Progenitor cell of endocrine pancreas (in vitro differentiated cells): ENCODE measurements around the gene PAXX. TPM values are rescaled to one million over a fixed set of nuclear protein-coding genes. Genes with fewer than 3 reads are reported as not detected.

Source experiments
- DNase-seq: peaks from one replicate; pipeline ENCODE4 v3.0.0; 2021; ENCODE audit warnings: low spot score; ENCODE audit not compliant: unreplicated experiment
- H3K27ac Mint-ChIP-seq: 2 replicates; pipeline ENCODE4 v1.8.0; 2021; ENCODE audit warnings: mild to moderate bottlenecking, moderate library complexity, mixed read lengths
- H3K27me3 Mint-ChIP-seq: 2 replicates; pipeline ENCODE4 v1.8.0; 2021; ENCODE audit warnings: mixed read lengths
- H3K36me3 Mint-ChIP-seq: 2 replicates; pipeline ENCODE4 v1.8.0; 2022; ENCODE audit warnings: mixed read lengths; ENCODE audit not compliant: insufficient read depth
- H3K4me1 Mint-ChIP-seq: 2 replicates; pipeline ENCODE4 v1.8.0; 2021; ENCODE audit warnings: low read depth, mixed read lengths
- H3K4me3 Mint-ChIP-seq: 2 replicates; pipeline ENCODE4 v1.8.0; 2021; ENCODE audit warnings: low read depth, mild to moderate bottlenecking, moderate library complexity, mixed read lengths
- H3K9me3 Mint-ChIP-seq: 2 replicates; pipeline ENCODE4 v1.8.0; 2021; ENCODE audit warnings: low read depth, mixed read lengths
- total RNA-seq: library from RNA; stranded (reverse); gene quantifications from 2 replicates; pipeline ENCODE4 v1.2.1, GENCODE V29; 2021
- TF ChIP-seq, protein P1 (sequence below): fragments of 200-600 bp; sonication (generic); IDR thresholded peaks from one replicate; pipeline ENCODE4 v1.5.0; 2021; ENCODE audit warnings: antibody characterized with exemption, mild to moderate bottlenecking; ENCODE audit not compliant: unreplicated experiment

The PAXX gene
- total RNA-seq, 1 donor from 2014 or later: 54.9 TPM

DNA sequence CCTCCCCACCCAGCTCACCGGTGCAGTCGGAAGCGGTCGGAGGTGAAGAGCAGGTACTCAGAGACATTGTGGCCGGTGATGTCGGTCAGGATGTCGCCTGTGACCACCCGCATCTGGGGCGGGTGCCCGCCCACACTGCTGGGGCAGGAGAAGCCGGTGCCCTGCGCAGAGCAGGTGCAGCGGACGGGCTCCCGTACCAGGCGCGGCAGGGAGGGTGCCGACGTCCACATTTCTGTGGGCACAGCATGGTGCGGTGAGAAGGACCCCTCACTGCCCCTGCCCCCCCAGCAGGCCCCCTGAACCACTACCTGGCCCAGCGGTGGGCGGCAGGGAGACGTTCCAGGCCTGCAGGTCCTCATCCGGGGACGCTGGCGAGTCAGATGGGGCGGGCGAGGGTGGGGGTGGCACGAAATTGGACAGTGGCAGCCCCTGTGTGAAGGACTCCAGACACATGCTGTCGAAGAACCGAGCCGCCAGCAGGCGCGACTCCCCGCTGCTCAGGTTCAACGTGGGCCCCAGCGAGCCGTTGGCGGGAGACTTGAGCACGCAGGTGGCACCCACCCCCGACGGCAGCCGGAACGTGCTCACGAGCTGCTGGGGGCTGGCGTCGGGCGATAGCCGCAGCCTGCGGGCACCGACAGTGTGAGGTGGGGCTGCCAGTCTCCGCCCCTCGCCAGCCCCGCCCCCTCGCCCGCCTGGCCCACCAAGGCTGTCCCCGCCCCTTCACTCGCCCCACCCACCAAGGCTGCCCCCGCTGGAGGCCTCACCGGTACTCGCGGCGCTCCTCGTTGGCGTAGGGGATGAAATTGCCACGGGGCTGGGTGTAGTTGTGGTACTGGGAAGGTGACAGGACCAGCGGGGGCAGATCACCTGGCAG, 20.7 kb downstream of the PAXX start:
- no peaks in the 10 kb centered on the region for H3K9me3 Mint-ChIP-seq
- no peak overlapping the region for H3K4me3 Mint-ChIP-seq
- no peaks in the 10 kb centered on the region for H3K4me1 Mint-ChIP-seq
- no peak for DNase-seq
- H3K27ac Mint-ChIP-seq: no peak overlapping the region
- H3K36me3 Mint-ChIP-seq: peaks cover 3% of the 10 kb centered on the region
- TF ChIP-seq, protein P1, sequence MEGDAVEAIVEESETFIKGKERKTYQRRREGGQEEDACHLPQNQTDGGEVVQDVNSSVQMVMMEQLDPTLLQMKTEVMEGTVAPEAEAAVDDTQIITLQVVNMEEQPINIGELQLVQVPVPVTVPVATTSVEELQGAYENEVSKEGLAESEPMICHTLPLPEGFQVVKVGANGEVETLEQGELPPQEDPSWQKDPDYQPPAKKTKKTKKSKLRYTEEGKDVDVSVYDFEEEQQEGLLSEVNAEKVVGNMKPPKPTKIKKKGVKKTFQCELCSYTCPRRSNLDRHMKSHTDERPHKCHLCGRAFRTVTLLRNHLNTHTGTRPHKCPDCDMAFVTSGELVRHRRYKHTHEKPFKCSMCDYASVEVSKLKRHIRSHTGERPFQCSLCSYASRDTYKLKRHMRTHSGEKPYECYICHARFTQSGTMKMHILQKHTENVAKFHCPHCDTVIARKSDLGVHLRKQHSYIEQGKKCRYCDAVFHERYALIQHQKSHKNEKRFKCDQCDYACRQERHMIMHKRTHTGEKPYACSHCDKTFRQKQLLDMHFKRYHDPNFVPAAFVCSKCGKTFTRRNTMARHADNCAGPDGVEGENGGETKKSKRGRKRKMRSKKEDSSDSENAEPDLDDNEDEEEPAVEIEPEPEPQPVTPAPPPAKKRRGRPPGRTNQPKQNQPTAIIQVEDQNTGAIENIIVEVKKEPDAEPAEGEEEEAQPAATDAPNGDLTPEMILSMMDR: no peak
- no peaks in the 10 kb centered on the region for H3K27me3 Mint-ChIP-seq

DNA sequence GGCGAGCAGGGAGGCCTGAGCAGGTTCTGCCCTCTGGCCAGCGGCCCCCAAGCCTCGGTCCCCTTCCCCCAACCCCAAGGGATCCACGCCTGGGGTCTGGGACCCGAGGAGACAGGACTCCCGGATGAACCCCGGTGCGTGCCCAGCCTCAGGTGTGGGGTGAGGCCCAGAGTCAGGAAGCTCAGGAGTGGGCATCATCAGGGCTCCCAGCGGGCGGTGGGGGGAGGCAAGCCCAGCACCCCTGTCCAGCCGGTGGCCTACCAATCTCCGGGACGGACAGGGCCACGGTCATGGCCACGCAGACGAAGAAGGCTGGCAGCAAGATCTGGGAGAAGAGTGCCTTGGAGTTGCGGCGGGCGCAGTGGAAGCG, 21.3 kb downstream of the PAXX start:
- Mint-ChIP-seq H3K4me3 (no peak overlapping the region), H3K27me3 (no peaks in the 10 kb centered on the region), H3K36me3 (peaks cover 3% of the 10 kb centered on the region), H3K27ac (no peak overlapping the region), H3K9me3 (no peaks in the 10 kb centered on the region), H3K4me1 (no peaks in the 10 kb centered on the region)
- TF ChIP-seq, protein P1: no peak
- no peak for DNase-seq

DNA sequence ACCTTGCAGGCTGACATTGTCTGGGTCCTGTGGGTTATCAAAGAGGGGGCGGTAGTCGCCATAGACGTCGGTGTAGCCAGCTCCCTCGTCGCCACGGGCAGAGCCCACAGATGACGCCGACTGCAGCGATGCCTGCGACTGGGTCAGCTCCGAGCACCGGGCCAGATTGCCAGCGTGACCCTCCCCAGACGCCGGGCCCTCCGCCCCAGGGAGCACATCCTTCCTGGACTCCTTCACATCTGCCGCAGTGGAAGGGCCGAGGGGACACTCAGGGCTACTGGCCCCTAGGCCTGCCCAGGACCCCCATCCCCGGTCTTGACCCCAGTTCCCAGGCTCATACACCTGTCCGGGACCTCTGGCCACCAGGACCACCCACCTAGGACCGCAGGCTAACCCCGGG, 21.9 kb downstream of the PAXX start:
- H3K9me3 Mint-ChIP-seq: no peaks in the 10 kb centered on the region
- H3K27me3 Mint-ChIP-seq: no peaks in the 10 kb centered on the region
- no peak overlapping the region for H3K27ac Mint-ChIP-seq
- TF ChIP-seq, protein P1: no peak
- no peaks in the 10 kb centered on the region for H3K4me1 Mint-ChIP-seq
- DNase-seq: no peak
- H3K36me3 Mint-ChIP-seq: peaks cover 3% of the 10 kb centered on the region
- no peak overlapping the region for H3K4me3 Mint-ChIP-seq

DNA sequence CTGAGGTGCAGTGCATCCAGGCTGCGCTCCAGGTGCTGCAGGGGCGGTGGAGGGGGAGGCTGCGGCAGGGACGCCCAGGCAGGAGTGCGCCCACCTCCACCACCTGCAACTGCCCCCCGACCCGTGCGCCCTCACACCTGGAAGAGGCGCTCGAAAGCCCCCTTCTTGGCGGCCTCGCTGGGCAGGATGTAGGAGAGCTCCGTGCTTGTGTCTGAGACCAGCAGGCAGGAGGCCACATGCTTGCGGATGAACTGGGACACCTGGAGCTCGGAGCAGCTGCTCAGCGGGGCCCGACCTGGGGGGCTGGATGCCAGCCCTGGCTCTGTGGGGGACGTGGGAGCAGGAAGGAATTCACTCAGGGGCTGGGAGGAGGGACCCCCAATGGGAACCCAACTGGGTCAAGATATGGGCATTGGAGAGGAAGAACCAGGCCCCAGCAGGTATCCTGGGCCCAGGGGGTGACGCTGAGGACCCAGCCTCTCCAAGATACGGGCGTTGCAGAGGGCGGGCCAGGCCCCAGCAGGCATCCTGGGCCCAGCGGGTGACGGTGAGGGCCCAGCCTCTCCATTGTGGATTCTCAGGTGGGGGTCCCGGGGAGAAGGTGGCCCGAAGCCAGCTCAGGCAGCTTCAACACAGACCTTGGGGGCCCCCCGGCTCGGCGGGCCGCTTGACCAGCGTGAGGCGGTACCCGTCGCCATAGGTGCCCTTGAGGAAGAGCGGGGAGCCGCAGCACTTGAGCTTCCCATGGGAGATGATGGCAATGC, 22.7 kb downstream of the PAXX start:
- TF ChIP-seq, protein P1: no peak
- Mint-ChIP-seq H3K4me1 (no peaks in the 10 kb centered on the region), H3K36me3 (peaks cover 1% of the 10 kb centered on the region), H3K4me3 (no peak overlapping the region), H3K27ac (no peak overlapping the region), H3K27me3 (no peaks in the 10 kb centered on the region), H3K9me3 (no peaks in the 10 kb centered on the region)
- no peak for DNase-seq

DNA sequence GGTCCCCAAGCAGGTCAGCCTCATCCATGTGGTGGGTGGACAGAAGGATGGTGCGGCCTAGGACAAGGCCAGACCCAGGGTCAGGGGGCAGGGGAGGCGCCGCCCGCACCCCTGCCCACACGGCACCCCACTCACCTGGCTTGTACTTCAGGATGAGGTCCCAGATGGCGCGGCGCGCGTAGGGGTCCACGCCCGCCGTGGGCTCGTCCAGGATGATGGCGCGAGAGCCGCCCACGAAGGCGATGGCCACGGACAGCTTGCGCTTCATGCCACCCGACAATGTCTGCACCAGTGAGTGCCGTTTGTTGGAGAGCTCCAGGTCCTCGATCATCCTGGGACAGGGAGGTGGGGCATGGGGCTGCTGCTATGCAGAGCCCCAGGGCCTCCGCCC, 23.3 kb downstream of the PAXX start:
- Mint-ChIP-seq H3K27ac (no peak overlapping the region), H3K4me3 (no peak overlapping the region), H3K4me1 (no peaks in the 10 kb centered on the region), H3K36me3 (peaks cover 1% of the 10 kb centered on the region), H3K27me3 (no peaks in the 10 kb centered on the region), H3K9me3 (no peaks in the 10 kb centered on the region)
- TF ChIP-seq, protein P1: no peak
- DNase-seq: no peak
